Kidney (tissue), 14 donors: Measurements from ENCODE around the gene FBXL20. TPM values are rescaled to one million over a fixed set of nuclear protein-coding genes. Genes with fewer than 3 reads are reported as not detected.

ENCODE experiments used
- DNase-seq, 5 donors: peaks; one replicate each; pipeline ENCODE4 v3.0.0-alpha.2; 2013 to 2020
- FAIRE-seq: peaks from 2 replicates; lab custom pipeline; 2012; peaks lifted over from hg19 to GRCh38; lab: Jason Lieb, UNC
- H3K27ac ChIP-seq, 2 donors: one replicate each; pipeline ENCODE4 v1.7.0; 2013; ENCODE audit warnings: low read depth in 2 of 2, low read length in 2 of 2, inconsistent platforms in 1 of 2
- H3K27me3 ChIP-seq: one replicate; pipeline ENCODE4 v1.7.1; 2013; ENCODE audit warnings: low read length, inconsistent platforms; ENCODE audit not compliant: control insufficient read depth, insufficient read depth
- H3K36me3 ChIP-seq, 3 donors: one replicate each; pipeline versions ENCODE4 v1.7.0 to v1.7.1; 2013; ENCODE audit warnings: low read length in 3 of 3, control low read depth in 1 of 3, inconsistent platforms in 1 of 3; ENCODE audit not compliant: insufficient read depth in 3 of 3, control insufficient read depth in 2 of 3
- H3K4me1 ChIP-seq, 3 donors: one replicate each; pipeline versions ENCODE4 v1.7.0 to v1.7.1; 2013; ENCODE audit warnings: low read length in 3 of 3, inconsistent platforms in 1 of 3, low read depth in 1 of 3; ENCODE audit not compliant: control insufficient read depth in 2 of 3, insufficient read depth in 2 of 3
- H3K4me3 ChIP-seq, 3 donors: one replicate each; pipeline versions ENCODE4 v1.7.0 to v1.8.1; 2013; ENCODE audit warnings: low read length in 3 of 3, control low read depth in 1 of 3, inconsistent platforms in 1 of 3
- H3K9ac ChIP-seq, 3 donors: one replicate each; pipeline versions ENCODE4 v1.7.0 to v1.7.1; 2013; ENCODE audit warnings: low read length in 3 of 3, control low read depth in 1 of 3, inconsistent platforms in 1 of 3
- H3K9me3 ChIP-seq, 3 donors: one replicate each; pipeline versions ENCODE4 v1.7.0 to v1.7.1; 2013; ENCODE audit warnings: low read length in 3 of 3, control low read depth in 1 of 3, inconsistent platforms in 1 of 3; ENCODE audit not compliant: control insufficient read depth in 2 of 3, insufficient read depth in 1 of 3
- intact Hi-C: fragments of 100-400 bp; cut with DNase I; formaldehyde crosslinking; loops from one replicate; pipeline ENCODE4 v1.11.1; 2022
- polyA plus RNA-seq: library from polyadenylated mRNA; stranded (reverse); fragments of 350-450 nt; fragmentation: Illumina TruSeq; extraction: RNeasy Lipid Tissue Mini Kit (QIAGEN cat#74804); gene quantifications from one replicate; pipeline ENCODE4 v1.2.3, GENCODE V29; 2014; ENCODE audit warnings: low read depth, low replicate concordance; ENCODE audit not compliant: insufficient read depth
- total RNA-seq: library from RNA; stranded (reverse); fragmentation: NEBNext Ultra II Directional; extraction: Animal tissue kit (Norgen Biotek cat#: 25700); gene quantifications from one replicate; pipeline ENCODE4 v1.2.1, GENCODE V29; 2021
- TF ChIP-seq, protein P1 (sequence below): IDR thresholded peaks from 3 replicates; pipeline ENCODE4 v1.5.1; 2012; ENCODE audit warnings: mild to moderate bottlenecking, moderate library complexity, borderline replicate concordance; ENCODE audit not compliant: insufficient read depth; ENCODE audit errors: extremely low read depth
- donor health status: control.
- donor health status: control.
- donor health status: control.
- donor health status: control.
- donor health status: control.
- donor health status: DM: yes; HTN: yes; CAD: no.
- donor health status: Normal renal cell carcinoma (clear cell type).

FBXL20 gene
- total and polyA plus RNA-seq, 2 donors from 2014 or later: 3.2 to 16.1 TPM

DNA sequence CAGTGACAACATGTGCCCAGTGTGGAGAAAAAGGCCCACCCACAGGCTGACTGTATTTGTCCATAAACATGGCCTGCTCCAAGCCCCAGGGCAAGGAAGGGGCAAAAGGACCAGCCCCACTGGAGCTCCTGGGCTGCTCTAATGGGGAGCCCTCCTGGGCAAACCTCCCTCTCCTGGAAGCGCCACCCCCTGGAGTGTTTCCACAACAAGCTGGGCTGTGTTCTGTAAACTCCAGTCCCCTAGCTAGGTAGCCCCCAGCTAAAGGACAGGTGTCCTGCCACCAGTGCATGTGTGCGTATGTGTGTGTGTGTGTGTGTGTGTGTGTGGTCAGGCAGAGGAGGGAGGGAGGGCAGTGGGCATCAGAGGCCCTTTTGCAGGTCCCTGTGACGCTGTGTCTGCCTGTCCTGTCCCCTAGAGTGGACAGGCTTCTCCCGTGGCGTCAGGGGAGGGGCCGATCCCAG is 164.4 kb downstream of the FBXL20 start:
- H3K9ac ChIP-seq: no peak overlapping the region
- FAIRE-seq (no peak), DNase-seq (peak in 1 of 5 donors; percentile 34)
- H3K4me1 ChIP-seq: peaks cover 0 to 3% (median 0%) of the 10 kb centered on the region in 3 donors
- TF ChIP-seq, protein P1, sequence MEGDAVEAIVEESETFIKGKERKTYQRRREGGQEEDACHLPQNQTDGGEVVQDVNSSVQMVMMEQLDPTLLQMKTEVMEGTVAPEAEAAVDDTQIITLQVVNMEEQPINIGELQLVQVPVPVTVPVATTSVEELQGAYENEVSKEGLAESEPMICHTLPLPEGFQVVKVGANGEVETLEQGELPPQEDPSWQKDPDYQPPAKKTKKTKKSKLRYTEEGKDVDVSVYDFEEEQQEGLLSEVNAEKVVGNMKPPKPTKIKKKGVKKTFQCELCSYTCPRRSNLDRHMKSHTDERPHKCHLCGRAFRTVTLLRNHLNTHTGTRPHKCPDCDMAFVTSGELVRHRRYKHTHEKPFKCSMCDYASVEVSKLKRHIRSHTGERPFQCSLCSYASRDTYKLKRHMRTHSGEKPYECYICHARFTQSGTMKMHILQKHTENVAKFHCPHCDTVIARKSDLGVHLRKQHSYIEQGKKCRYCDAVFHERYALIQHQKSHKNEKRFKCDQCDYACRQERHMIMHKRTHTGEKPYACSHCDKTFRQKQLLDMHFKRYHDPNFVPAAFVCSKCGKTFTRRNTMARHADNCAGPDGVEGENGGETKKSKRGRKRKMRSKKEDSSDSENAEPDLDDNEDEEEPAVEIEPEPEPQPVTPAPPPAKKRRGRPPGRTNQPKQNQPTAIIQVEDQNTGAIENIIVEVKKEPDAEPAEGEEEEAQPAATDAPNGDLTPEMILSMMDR: no peak
- no peaks in the 10 kb centered on the region for H3K9me3 ChIP-seq
- no peak overlapping the region for H3K27ac ChIP-seq
- H3K36me3 ChIP-seq: no peaks in the 10 kb centered on the region
- H3K27me3 ChIP-seq: no peaks in the 10 kb centered on the region
- no peak overlapping the region for H3K4me3 ChIP-seq
- intact Hi-C loops: no loop called here

DNA sequence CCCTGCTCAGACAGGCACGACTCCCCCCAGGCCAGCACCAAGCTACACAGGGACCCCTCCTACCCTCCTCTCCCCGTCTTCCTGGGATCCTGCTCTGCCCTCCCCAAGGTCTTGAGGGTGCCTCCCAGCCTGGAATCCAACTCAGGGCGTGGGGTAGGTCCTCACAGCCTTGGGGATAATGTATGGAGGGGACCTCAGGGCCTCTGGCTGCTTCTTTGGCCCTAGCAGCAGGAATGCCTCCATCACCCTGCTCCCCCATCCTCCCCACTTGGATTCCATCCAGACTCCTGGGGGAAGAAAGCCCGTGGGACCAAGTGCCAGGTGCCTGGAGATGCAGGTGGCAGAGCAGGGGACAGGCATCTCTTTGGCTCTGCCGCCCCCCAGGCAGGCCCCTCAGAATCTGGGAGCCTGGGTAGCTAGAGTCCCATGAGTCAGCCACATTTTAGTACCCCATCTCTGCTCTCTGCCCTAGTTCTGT is 164.9 kb downstream of the FBXL20 start:
- DNase-seq (peak in 1 of 5 donors; percentile 41), FAIRE-seq (no peak)
- no peak overlapping the region for H3K4me3 ChIP-seq
- H3K36me3 ChIP-seq: no peaks in the 10 kb centered on the region
- no peaks in the 10 kb centered on the region for H3K27me3 ChIP-seq
- intact Hi-C loops: no loop called here
- TF ChIP-seq, protein P1: no peak
- H3K9me3 ChIP-seq: no peaks in the 10 kb centered on the region
- peaks cover 0 to 8% (median 0%) of the 10 kb centered on the region in 3 donors for H3K4me1 ChIP-seq
- no peak overlapping the region for H3K27ac ChIP-seq
- no peak overlapping the region for H3K9ac ChIP-seq

DNA sequence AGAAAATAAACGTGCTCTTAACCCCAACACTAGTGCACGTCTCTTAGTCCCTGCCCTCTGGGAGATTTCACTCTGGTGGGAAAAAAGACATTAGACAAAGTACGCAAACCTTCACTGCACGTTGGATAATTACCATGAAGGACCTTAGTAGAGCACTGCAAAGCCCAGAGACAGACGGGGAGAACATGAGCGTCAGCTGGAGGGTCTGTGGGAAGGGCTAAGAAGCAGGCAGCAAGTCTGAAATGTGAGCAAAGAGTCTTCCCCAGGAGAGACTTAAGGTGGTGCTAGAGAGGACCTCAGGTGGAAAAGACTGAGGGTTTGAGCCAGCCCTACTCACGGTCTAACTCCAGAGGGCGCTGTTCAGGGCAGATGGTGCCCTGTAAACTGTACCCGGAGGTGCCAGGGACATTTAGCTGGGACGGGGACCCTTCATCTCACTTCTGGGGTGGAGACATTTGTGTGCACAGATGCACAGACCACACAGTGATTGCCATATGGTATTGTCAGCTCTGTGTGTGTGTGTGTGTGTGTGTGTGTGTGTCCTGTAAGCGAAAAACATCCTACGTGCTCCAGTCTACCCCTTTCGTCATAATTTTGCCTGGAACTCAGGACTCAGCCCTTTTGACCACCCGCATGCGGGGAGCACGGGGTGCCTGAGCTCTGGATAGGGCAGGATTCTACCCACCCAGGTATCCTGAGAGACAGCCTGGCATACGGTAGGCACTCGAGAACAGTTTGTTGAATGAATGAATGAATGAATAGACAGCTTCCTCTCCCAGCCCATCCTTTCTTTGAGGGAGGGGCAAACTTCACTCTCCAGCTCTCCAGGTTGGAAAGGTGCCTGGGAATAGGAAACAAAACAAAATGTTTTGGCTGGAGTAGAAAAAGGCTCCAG is 165.6 kb downstream of the FBXL20 start:
- Histone ChIP-seq H3K4me3 (no peak overlapping the region), H3K36me3 (no peaks in the 10 kb centered on the region), H3K27ac (no peak overlapping the region), H3K4me1 (peaks cover 0 to 8% (median 0%) of the 10 kb centered on the region in 3 donors), H3K9ac (no peak overlapping the region), H3K27me3 (no peaks in the 10 kb centered on the region), H3K9me3 (no peaks in the 10 kb centered on the region)
- FAIRE-seq (no peak), DNase-seq (peak in 4 of 5 donors; percentile 62 to 81 (median 71))
- TF ChIP-seq, protein P1: peak; percentile 50
- intact Hi-C loops: no loop called here
